Activated T-helper 2 cell treated with anti-CD3 and anti-CD28 coated beads, Interferon-gamma antibody, Interleukin-2, Interleukin-4, amounts not matched to agents 10 μg/mL and 5 μg/mL and 100 μg/mL, durations not matched to agents 14 hours and 24 hours and 36 hours (primary cell): ENCODE measurements around the gene SCOC. TPM values are rescaled to one million over a fixed set of nuclear protein-coding genes. Genes with fewer than 3 reads are reported as not detected.
A peak's percentile ranks its signal among the peaks of the same experiment; 100 is the strongest.

Experiments used
- DNase-seq: peaks from one replicate; pipeline ENCODE4 v3.0.0; 2021; ENCODE audit warnings: low spot score
- H3K27ac Mint-ChIP-seq: one replicate; pipeline ENCODE4 v1.8.0; 2021; ENCODE audit warnings: mixed read lengths
- H3K27me3 Mint-ChIP-seq: one replicate; pipeline ENCODE4 v1.8.0; 2021; ENCODE audit warnings: low read depth, mixed read lengths
- H3K36me3 Mint-ChIP-seq: one replicate; pipeline ENCODE4 v1.8.0; 2021; ENCODE audit warnings: low read depth, mixed read lengths
- H3K4me1 Mint-ChIP-seq: one replicate; pipeline ENCODE4 v1.8.0; 2021; ENCODE audit warnings: low read depth, mixed read lengths
- H3K4me3 Mint-ChIP-seq: one replicate; pipeline ENCODE4 v1.8.0; 2021; ENCODE audit warnings: low read depth, mild to moderate bottlenecking, moderate library complexity, mixed read lengths
- H3K9me3 Mint-ChIP-seq: one replicate; pipeline ENCODE4 v1.8.0; 2021; ENCODE audit warnings: mixed read lengths
- intact Hi-C: fragments of 100-400 bp; cut with micrococcal nuclease; formaldehyde crosslinking; loops from one replicate; pipeline ENCODE4 v1.15.1; 2023
- total RNA-seq: library from RNA; stranded (reverse); gene quantifications from 2 replicates; pipeline ENCODE4 v1.2.3, GENCODE V29; 2022

Gene SCOC
- total RNA-seq, 1 donor from 2014 or later: 36.7 TPM

DNA sequence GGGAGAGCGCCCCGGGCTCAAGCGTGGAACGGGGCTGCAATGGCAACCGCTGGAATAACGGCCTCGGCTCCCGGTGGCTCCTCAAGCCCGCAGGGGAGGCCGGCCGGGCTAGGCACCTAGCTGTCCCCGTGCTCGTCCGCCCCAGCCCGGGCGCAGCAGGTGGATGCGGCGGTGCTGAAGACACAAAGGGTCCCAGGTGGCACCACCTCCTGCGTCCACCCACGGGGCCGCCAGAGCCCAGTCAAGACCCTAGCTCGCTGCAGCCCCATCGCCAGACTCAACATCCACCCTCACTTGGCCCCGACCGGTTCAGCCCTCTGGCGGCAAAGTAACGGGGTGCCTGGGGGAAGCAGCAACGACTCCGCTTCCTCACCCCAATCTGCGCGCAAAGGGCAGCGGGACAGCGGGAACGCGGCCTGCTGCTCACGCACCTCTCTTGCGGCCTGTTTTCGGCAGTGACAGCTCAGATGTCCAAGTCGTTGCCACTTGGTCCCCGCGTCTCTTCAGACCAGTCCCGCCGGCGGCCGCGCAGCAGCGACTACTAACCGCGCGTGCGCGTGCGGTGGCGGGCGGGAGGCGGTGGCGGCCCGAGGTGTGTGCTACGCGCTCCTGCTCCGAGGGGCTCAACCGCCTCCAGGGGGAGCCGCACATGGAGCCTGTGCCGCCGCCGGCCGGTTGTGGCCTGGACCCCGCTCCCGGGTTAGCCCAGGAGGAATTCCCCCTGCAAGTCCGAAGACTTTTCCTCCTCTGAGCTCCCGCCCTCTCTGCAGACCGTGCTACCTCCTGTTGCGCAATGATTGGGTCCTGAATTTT, 53.9 kb downstream of the SCOC start, which contains the start of gene CLGN:
TSS of gene CLGN (minus strand) at position 543 of the 813 bp plus-strand sequence. CDS start 14,570 bp downstream, outside the sequence.
- H3K4me3 Mint-ChIP-seq: peak within 1 kb of the TSS; percentile 81
- no peak within 1 kb of the TSS for H3K27ac Mint-ChIP-seq
- DNase-seq: peak; percentile 49
- H3K27me3 Mint-ChIP-seq: peaks cover 60% of the 10 kb centered on the region
- intact Hi-C loops: no loop called here
- H3K9me3 Mint-ChIP-seq: no peaks in the 10 kb centered on the region
- peaks cover 11% of the 10 kb centered on the region for H3K4me1 Mint-ChIP-seq
- H3K36me3 Mint-ChIP-seq: no peaks in the 10 kb centered on the region

DNA sequence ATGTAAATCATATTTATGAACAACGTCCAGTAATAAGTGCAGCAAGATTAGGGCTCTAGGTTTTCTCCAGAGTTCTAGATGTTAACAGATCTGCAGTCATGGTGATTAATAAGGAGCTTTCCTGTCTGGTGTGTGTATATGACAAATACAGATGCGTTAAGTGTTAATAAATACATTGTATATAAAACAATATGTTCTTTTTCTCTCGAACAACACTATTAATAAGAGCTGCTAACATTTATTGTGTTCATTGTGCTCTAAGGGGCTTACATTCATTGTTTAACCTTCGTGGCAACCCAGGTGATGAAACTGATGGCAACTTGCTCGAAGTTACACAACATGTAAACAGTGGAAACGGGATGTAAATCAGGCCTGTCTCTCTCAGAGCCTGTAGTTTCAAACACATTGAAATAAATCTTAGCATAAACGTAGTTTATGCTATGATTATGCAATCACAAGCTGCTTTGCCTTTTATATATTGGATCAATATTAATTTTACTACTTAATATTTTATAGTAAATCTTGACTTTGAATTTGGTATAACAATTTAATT, 54.5 kb downstream of the SCOC start:
- intact Hi-C loops: no loop called here
- H3K4me1 Mint-ChIP-seq: peaks cover 11% of the 10 kb centered on the region
- H3K4me3 Mint-ChIP-seq: peak overlapping the region; percentile 81
- H3K27me3 Mint-ChIP-seq: peaks cover 56% of the 10 kb centered on the region
- DNase-seq: no peak
- no peak overlapping the region for H3K27ac Mint-ChIP-seq
- no peaks in the 10 kb centered on the region for H3K9me3 Mint-ChIP-seq
- no peaks in the 10 kb centered on the region for H3K36me3 Mint-ChIP-seq

Other genes with a start within 250 kb of the SCOC start
- 3.0 and 3.3 TPM in 2 replicates for gene MAML3, start 219.5 kb upstream of the SCOC start, total RNA-seq
- 0.11 and 0.30 TPM in 2 replicates for gene CLGN, start 54.0 kb downstream of the SCOC start, total RNA-seq
- gene MGAT4D, start 124.6 kb downstream of the SCOC start, total RNA-seq: not detected in 2 replicates
- 15.3 and 16.0 TPM in 2 replicates for gene ELMOD2, start 150.5 kb downstream of the SCOC start, total RNA-seq
- not detected in 2 replicates for gene UCP1, start 195.3 kb downstream of the SCOC start, total RNA-seq